T follicular helper cell (primary cell): ENCODE measurements around the gene PTPRT.

Experiments
- DNase-seq: peaks from one replicate; pipeline ENCODE4 v3.0.0-alpha.2; 2020; ENCODE audit warnings: low read depth

Gene PTPRT

GRCh38 chr20:42974347-42974746 lies 215.4 kb downstream of the PTPRT start:
- no peak for DNase-seq

- DNase-seq = no peak
Observed at GRCh38 chr20:42972591-42972990, 217.1 kb downstream of the PTPRT start.

GRCh38 chr20:42968746-42969145 lies 221.0 kb downstream of the PTPRT start:
- no peak for DNase-seq

GRCh38 chr20:42963796-42964195 lies 225.9 kb downstream of the PTPRT start:
- no peak for DNase-seq

- no peak for DNase-seq
Observed at GRCh38 chr20:42961771-42962170, 227.9 kb downstream of the PTPRT start.

- DNase-seq = no peak
Observed at GRCh38 chr20:42959996-42960395, 229.7 kb downstream of the PTPRT start.

GRCh38 chr20:42958367-42959069 lies 231.2 kb downstream of the PTPRT start:
- no peak for DNase-seq

GRCh38 chr20:42957704-42958095 lies 232.0 kb downstream of the PTPRT start:
- DNase-seq = no peak

GRCh38 chr20:42957018-42957703 lies 232.5 kb downstream of the PTPRT start:
- no peak for DNase-seq

- no peak for DNase-seq
Observed at GRCh38 chr20:42955713-42956112, 234.0 kb downstream of the PTPRT start.

- DNase-seq = no peak
Observed at GRCh38 chr20:42954951-42955350, 234.8 kb downstream of the PTPRT start.

- DNase-seq = no peak
Observed at GRCh38 chr20:42949950-42950349, 239.8 kb downstream of the PTPRT start.

- DNase-seq = no peak
Observed at GRCh38 chr20:42945234-42945994, 244.3 kb downstream of the PTPRT start.

- DNase-seq = no peak
Observed at GRCh38 chr20:42941629-42942028, 248.1 kb downstream of the PTPRT start.

- DNase-seq = no peak
Observed at GRCh38 chr20:42938441-42939205, 251.1 kb downstream of the PTPRT start.

GRCh38 chr20:42936482-42936881 lies 253.2 kb downstream of the PTPRT start:
- no peak for DNase-seq

GRCh38 chr20:42924215-42924614 lies 265.5 kb downstream of the PTPRT start:
- DNase-seq = no peak

GRCh38 chr20:42923348-42923918 lies 266.3 kb downstream of the PTPRT start:
- no peak for DNase-seq

- no peak for DNase-seq
Observed at GRCh38 chr20:42920776-42921175, 268.9 kb downstream of the PTPRT start.

GRCh38 chr20:42919316-42919715 lies 270.4 kb downstream of the PTPRT start:
- DNase-seq = no peak

- DNase-seq = no peak
Observed at GRCh38 chr20:42915081-42915480, 274.6 kb downstream of the PTPRT start.

GRCh38 chr20:42914302-42914701 lies 275.4 kb downstream of the PTPRT start:
- no peak for DNase-seq
